NCI-H146 treated with DMSO at 0.1 percent for 48 hours (cell line): Measurements from ENCODE around the gene EPHB4.
"Not testable (repeated sequence)": the region's sequence is repeated elsewhere in the genome, so short reads cannot be mapped to it uniquely, and the experiment has no call there.

Experiments used
- DNase-seq: peaks from one replicate; lab custom pipeline; 2025; ENCODE audit not compliant: unreplicated experiment; lab: John Stamatoyannopoulos, UW

Gene EPHB4

DNA sequence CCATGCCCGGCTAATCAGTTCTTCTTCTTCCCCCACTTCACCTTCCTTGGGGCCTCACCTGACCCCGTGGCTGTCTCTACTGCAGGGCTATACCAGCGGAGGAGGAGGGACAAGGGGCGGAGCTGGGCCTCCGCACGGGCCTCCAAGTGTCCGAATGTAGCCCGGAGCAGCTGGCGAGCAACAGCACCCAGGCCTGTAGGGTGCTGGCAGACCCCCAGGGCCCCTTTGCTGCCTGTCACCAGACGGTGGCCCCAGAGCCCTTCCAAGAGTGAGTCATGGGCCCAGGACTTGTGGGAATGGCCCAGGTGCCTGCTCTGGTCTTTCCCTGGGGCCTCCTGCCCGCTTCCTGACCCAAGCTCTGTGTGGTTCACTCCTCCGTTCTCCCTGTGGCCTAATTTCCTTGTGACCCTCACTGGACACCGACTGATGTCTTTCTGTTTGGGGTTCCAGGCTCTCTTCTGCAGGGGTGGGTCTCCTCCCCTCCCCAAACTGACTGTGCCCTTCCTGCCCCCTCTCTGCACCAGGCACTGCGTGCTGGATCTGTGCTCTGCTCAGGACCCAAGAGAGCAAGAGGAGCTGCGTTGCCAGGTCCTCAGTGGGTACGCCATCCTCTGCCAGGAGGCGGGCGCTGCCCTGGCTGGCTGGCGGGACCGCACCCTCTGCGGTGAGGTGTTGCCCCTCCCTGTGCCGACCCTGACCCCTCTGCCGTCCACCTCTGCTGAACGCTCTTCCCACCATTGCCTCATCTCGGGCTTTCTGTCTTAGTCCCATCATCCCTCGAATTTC is 35.2 kb downstream of the EPHB4 start:
- no peak for DNase-seq

- DNase-seq = no peak
Observed at GRCh38 chr7:100789055-100789454, 38.3 kb downstream of the EPHB4 start.

DNA sequence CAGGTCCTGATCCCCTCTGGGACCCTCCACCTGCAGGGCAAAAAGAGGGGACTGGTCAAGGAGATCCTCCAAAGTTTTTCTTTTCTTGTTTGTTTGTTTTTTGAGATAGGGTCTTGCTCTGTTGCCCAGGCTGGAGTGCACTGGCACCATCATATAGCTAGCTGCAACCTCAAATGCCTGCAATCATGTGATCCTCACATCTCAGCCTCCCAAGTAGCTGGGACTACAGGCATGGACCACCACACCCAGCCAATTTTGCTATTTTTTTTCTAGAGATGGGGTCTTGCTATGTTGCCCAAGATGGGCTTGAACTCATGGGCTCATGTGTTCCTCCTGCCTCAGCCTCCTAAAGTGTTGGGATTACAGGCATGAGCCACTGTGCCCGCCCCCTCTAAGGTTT is 41.0 kb downstream of the EPHB4 start:
- no peak for DNase-seq

GRCh38 chr7:100785878-100786277 is 41.4 kb downstream of the EPHB4 start:
- no peak for DNase-seq

GRCh38 chr7:100783804-100784203 is 43.5 kb downstream of the EPHB4 start:
- DNase-seq = no peak

DNA sequence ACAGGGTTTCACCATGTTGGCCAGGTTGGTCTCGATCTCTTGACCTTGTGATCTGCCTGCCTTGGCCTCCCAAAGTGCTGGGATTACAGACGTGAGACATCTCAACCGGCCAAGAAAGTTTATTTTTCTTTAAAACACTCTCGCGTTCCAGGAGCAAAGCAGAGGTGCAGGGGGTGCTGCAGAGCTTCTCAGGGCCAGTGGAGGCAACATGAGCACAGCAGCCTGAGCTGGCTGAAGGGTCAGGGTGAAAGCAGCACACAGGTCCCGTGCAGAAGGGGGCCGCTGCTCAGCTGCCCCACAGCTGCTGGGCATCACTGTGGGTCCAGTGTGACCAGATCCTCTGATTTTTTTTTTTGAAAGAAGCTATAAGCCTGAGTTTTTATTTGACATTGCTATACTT is 46.1 kb downstream of the EPHB4 start:
- DNase-seq = no peak

DNA sequence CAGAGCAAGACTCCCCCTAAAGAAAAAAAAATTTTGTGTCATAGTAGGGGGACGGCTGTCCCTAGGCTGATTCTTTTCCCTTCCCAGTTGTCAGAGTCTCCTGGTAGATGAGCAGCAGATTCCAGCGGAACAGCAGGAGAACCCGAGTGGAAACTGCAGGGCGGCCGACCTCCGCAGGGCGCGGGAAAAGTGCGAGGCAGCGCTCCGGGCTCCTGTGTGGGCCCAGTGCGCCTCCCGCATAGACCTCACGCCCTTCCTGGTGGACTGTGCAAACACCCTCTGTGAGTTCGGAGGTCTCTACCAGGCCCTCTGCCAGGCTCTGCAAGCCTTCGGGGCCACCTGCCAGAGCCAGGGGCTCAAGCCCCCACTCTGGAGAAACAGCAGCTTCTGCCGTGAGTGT is 48.0 kb downstream of the EPHB4 start:
- DNase-seq = no peak

GRCh38 chr7:100778061-100778621 is 49.2 kb downstream of the EPHB4 start:
- DNase-seq = no peak

GRCh38 chr7:100773491-100773890 is 53.8 kb downstream of the EPHB4 start:
- DNase-seq = no peak

DNA sequence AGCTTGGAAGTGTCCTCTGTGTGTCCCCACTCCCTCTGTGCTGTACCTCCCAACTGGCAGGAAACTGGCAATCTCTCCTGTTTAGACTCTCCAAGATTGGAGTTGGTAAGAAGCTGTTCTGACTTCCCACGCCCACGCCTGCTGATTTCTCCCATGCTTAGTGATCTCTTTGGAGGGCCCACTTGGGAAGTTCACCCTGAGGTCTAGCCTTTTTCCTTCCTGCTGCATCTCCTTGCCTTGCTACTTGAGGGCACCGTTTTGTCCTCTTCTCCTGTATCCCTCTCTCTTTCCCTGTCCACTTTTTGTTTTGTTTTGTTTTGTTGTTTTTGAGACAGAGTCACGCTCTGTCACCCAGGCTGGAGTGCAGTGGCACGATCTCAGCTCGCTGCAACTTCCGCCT is 58.5 kb downstream of the EPHB4 start:
- DNase-seq = no peak

DNA sequence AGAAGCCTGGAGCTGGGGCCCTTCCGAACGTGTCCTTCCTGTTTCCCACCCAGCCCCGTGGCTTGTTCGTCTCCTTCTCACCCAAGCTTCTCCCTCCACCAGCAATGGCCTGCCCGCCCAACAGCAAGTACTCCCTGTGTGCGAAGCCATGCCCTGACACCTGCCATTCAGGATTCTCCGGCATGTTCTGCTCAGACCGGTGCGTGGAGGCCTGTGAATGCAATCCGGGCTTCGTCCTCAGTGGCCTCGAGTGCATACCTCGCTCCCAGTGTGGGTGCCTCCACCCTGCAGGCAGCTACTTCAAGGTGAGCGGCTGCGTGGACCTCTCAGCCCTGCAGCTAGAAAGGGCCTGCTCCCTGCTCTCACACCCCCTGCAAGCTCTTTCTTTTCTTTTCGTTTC is 62.1 kb downstream of the EPHB4 start:
- DNase-seq = no peak

DNA sequence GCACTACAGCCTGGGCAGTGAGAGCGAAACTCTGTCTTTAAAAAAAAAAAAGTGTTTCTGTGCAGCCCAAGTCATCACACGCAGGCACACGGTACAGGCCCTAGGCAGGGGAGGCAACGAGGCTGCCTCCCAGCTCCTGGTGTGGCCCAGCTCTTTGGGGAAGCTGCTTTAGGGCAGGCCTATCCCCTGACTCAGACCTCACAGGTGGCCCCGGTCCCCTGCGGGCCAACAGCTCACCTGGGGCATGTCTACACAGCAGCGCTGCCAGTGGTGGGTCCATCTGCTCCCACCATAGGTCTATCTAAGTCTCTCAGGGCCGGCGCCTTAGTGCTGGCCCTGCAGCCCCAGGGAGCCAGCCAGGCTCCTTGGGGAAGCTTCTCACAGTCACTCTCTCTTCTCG is 62.5 kb downstream of the EPHB4 start:
- DNase-seq = no peak

- no peak for DNase-seq
Observed at GRCh38 chr7:100763556-100764140, 63.7 kb downstream of the EPHB4 start.

DNA sequence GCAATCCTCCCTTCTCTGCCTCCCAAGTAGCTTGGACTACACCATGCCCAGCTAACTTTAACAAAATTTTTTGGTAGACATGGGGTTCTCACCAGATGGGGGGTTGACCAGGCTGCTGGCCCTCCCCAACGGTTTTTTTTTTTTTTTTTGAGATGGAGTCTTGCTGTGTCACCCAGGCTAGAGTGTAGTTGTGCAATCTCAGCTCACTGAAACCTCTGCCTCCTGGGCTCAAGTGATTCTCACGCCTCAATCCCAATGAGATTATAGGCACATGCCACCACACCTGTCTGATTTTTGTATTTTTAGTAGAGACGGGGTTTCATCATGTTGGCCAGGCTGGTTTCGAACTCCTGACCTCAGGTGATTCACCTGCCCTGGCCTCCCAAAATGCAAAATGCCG is 64.5 kb downstream of the EPHB4 start:
- DNase-seq = not testable (repeated sequence)

DNA sequence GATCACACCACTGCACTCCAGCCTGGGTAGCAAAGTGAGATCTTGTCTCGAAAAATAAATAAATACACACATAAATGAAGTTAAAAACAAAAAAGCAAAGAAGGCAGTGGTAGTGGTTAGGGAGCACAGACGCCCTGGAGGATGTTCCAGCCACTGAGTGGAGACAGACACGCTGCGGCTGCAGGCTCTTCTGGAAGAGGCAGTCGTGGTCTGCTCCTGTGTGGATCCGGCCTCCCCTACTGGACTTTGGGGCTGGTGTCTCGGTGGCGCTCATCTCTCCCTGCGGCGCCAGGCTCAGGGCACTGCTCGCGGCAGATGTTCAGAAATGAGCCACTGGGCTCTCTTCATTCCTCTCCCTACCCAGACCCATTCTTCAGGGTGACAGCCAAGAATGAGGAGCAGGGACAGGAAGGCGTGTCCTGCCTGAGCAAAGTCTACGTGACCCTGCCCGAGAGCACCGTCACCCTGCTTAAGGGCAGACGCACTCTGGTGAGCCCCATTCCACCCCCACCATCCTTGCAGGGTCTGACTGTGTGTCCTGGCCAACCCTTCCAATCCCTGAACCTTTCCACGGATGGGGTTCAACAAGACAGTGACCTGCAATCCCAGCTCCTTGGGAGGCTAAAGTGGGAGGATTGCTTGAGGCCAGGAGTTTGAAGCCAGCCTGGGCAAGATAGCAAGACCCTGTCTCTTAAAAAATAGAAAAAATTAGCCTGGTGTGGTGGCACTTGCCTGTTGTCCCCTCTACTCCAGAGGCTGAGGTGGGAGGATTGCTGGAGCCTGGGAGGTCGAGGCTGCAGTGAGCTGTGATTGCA is 67.8 kb downstream of the EPHB4 start:
- DNase-seq = no peak

DNA sequence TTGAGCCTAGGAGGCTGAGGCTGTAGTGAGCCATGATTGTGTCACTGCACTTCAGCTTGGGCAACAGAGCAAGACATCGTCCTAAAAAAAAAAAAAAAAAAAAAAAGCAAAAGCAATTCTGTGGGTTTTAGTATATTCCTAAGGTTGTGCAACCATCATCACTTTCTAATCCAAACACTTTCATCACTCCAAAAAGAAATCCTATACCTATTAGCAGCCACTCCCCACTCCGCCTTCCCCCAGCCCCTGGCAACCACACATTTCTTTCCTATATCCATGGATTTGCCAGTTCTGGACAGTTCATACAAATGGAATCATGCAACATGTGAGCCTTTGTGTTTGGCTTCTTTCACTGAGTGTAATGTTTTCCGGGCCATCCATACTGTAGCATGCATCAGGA is 73.6 kb downstream of the EPHB4 start:
- DNase-seq = no peak

GRCh38 chr7:100752994-100753393 is 74.3 kb downstream of the EPHB4 start:
- DNase-seq = no peak
